Parathyroid adenoma (tissue), 2 donors: ENCODE measurements around the gene USP48.

Experiments used
- H2AFZ ChIP-seq: fragments of 300-600 bp; sonication (generic); one replicate; pipeline ENCODE4 v1.7.0; 2017; ENCODE audit warnings: antibody characterized with exemption, mild to moderate bottlenecking
- H3K27ac ChIP-seq: fragments of 300-600 bp; sonication (generic); one replicate; pipeline ENCODE4 v1.7.0; 2017
- H3K27me3 ChIP-seq: fragments of 300-600 bp; sonication (generic); one replicate; pipeline ENCODE4 v1.7.0; 2017; ENCODE audit warnings: low read length; ENCODE audit not compliant: control insufficient read depth, insufficient read depth
- H3K36me3 ChIP-seq: fragments of 300-600 bp; sonication (generic); one replicate; pipeline ENCODE4 v1.7.0; 2017; ENCODE audit warnings: low read length; ENCODE audit not compliant: control insufficient read depth, insufficient read depth
- H3K4me1 ChIP-seq: fragments of 300-600 bp; sonication (generic); one replicate; pipeline ENCODE4 v1.7.0; 2017; ENCODE audit warnings: control low read depth
- H3K4me2 ChIP-seq: fragments of 300-600 bp; sonication (generic); one replicate; pipeline ENCODE4 v1.7.0; 2017; ENCODE audit warnings: low read length
- H3K4me3 ChIP-seq: fragments of 300-600 bp; sonication (generic); one replicate; pipeline ENCODE4 v1.7.0; 2017; ENCODE audit warnings: low read depth, low read length
- H3K79me2 ChIP-seq: fragments of 300-600 bp; sonication (generic); one replicate; pipeline ENCODE4 v1.7.0; 2017; ENCODE audit warnings: control low read depth
- H3K9ac ChIP-seq: fragments of 300-600 bp; sonication (generic); one replicate; pipeline ENCODE4 v1.7.0; 2017; ENCODE audit warnings: mild to moderate bottlenecking
- H3K9me3 ChIP-seq: fragments of 300-600 bp; sonication (generic); one replicate; pipeline ENCODE4 v1.7.0; 2017; ENCODE audit warnings: low read length; ENCODE audit not compliant: control insufficient read depth
- TF ChIP-seq, protein P1 (sequence below): fragments of 300-600 bp; sonication (generic); IDR thresholded peaks from one replicate; pipeline ENCODE4 v1.7.0; 2017; ENCODE audit warnings: antibody characterized with exemption, mild to moderate bottlenecking
- donor health status: primary hyperparathyroidism.

Gene USP48

DNA sequence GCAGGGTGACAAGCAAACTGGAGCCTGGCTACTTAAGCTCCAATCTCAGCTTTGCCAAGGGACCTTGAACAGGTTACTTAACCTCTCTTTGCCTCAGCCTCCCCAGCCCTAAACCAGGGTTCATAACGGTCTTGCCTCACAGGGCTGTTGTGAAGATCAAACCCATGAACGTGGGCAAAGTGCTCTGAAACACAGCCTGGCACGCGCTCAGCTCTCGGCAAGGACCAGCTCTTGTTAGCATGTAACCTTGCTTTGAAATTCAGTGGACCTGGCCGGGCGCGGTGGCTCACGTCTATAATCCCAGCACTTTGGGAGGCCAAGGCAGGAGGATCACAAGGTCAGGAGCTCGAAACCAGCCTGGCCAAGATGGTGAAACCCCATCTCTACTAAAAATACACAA lies 138.6 kb downstream of the USP48 start:
- Histone ChIP-seq H3K4me1 (peaks cover 33% of the 10 kb centered on the region), H3K27ac (no peak overlapping the region), H3K9ac (no peak overlapping the region), H3K79me2 (no peaks in the 10 kb centered on the region), H3K27me3 (no peaks in the 10 kb centered on the region), H3K36me3 (no peaks in the 10 kb centered on the region), H3K4me2 (no peak overlapping the region), H3K9me3 (no peaks in the 10 kb centered on the region), H2AFZ (no peak overlapping the region), H3K4me3 (no peak overlapping the region)
- TF ChIP-seq, protein P1, sequence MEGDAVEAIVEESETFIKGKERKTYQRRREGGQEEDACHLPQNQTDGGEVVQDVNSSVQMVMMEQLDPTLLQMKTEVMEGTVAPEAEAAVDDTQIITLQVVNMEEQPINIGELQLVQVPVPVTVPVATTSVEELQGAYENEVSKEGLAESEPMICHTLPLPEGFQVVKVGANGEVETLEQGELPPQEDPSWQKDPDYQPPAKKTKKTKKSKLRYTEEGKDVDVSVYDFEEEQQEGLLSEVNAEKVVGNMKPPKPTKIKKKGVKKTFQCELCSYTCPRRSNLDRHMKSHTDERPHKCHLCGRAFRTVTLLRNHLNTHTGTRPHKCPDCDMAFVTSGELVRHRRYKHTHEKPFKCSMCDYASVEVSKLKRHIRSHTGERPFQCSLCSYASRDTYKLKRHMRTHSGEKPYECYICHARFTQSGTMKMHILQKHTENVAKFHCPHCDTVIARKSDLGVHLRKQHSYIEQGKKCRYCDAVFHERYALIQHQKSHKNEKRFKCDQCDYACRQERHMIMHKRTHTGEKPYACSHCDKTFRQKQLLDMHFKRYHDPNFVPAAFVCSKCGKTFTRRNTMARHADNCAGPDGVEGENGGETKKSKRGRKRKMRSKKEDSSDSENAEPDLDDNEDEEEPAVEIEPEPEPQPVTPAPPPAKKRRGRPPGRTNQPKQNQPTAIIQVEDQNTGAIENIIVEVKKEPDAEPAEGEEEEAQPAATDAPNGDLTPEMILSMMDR = no peak

DNA sequence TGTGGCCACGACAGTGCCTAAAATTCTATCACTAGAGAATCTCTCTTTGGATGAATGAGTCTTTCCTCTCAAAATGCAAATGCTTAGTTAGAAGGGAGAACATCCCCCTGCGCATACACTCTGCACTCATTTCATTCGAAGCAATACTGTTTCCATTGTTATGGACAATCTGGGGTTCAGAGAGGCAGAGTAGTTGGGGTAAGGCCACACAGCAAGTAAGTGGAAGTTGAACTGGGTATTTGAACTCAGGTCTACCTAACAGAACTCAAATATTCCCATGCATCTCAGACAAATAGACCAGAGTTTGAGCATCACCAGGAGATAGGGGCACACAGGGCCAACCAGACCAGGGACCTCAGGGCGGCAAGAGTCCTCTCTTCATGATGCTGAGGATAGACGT lies 139.3 kb downstream of the USP48 start:
- no peaks in the 10 kb centered on the region for H3K9me3 ChIP-seq
- no peak overlapping the region for H3K4me2 ChIP-seq
- H3K27ac ChIP-seq = no peak overlapping the region

DNA sequence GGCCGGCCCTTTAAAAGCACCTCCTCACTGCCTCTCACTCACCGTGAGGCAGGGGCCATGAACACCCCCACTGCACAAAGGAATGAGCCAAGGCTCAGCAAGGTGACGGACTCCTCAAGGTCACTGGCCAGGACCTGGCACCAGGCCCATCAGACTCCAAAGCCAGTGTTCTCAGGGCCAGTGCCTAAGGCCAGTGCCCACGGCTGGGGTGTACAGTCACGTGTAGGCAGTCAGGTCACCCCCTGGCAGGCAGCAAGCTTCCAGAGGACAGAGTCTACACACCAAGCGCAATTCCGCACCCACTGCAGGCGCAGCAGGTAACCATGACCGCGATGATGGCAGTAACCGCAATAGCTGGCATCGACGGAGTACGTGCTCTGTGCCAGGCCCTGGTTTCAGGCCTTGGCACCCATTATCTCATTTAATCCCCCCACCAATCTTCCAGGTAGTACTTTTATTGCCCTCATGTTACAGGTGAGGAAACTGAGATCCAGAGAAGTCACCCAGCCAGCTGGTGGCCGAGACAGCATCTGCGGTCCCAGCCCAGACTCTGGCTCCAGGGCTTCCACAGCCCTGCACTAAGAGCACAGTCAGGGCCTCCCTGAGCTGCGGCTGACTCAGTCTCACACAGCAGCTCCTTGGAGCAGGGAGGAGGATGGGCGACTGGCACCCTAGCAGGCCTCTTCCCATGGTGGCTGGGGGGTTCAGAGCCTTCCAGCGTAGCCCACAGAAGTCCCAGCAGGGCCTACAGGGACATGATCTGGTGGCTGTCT lies 140.8 kb downstream of the USP48 start:
- Histone ChIP-seq H3K4me2 (peak overlapping the region; percentile 63), H3K27me3 (no peaks in the 10 kb centered on the region), H3K9me3 (no peaks in the 10 kb centered on the region), H3K36me3 (no peaks in the 10 kb centered on the region), H3K9ac (no peak overlapping the region), H3K4me1 (peaks cover 36% of the 10 kb centered on the region), H2AFZ (no peak overlapping the region), H3K79me2 (no peaks in the 10 kb centered on the region), H3K4me3 (no peak overlapping the region), H3K27ac (peak overlapping the region; percentile 98)
- TF ChIP-seq, protein P1 = no peak

More for the DNA sequence above, 139.3 kb downstream of the USP48 start:
- H3K4me1 ChIP-seq = peaks cover 36% of the 10 kb centered on the region
- no peaks in the 10 kb centered on the region for H3K27me3 ChIP-seq
- H2AFZ ChIP-seq = no peak overlapping the region
- no peaks in the 10 kb centered on the region for H3K36me3 ChIP-seq
- TF ChIP-seq, protein P1 = no peak
- H3K9ac ChIP-seq = no peak overlapping the region
- H3K79me2 ChIP-seq = no peaks in the 10 kb centered on the region
- no peak overlapping the region for H3K4me3 ChIP-seq

DNA sequence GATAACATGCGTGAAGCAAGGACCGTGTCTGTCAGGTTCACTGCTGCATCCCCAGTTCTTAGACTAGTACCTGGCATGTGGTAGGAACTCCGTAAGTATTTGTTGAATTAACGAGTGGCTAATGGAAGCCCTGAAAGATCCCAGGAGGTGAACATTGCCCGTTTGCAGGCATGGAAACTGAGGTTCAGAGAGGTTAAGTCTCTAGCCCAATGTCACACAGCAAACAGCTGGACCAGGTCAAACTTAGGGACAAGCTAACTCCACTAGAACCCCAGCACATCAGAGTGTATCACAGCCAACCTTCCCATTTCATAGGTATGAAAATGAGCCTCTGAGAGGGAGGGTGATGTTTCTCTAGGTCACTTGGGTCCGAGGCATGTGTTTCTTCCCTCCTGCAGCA lies 141.4 kb downstream of the USP48 start:
- Histone ChIP-seq H3K79me2 (no peaks in the 10 kb centered on the region), H2AFZ (no peak overlapping the region), H3K9ac (no peak overlapping the region), H3K27ac (peak overlapping the region; percentile 98), H3K4me3 (no peak overlapping the region), H3K9me3 (no peaks in the 10 kb centered on the region), H3K4me2 (peak overlapping the region; percentile 63), H3K27me3 (no peaks in the 10 kb centered on the region), H3K4me1 (peaks cover 36% of the 10 kb centered on the region), H3K36me3 (no peaks in the 10 kb centered on the region)
- TF ChIP-seq, protein P1 = no peak

DNA sequence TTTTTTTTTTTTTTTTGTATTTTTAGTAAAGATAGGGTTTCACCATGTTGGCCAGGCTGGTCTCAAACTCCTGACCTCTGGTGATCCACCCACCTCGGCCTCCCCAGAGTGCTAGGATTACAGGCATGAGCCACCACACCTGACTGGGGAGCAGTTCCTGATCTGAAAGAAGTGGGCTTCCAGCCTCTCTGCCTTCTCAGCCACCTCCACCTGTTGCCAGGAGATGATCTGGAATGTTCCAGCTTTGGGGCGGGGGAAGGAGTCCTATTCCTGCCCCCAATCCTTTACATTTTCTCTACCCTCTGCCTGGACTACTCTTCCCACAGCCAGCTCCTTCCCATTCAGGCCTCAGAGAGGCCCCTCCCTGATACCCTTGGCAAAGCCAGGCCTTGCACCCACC lies 141.9 kb downstream of the USP48 start:
- TF ChIP-seq, protein P1 = no peak
- Histone ChIP-seq H3K9me3 (no peaks in the 10 kb centered on the region), H3K27me3 (no peaks in the 10 kb centered on the region), H3K79me2 (no peaks in the 10 kb centered on the region), H3K36me3 (no peaks in the 10 kb centered on the region), H3K4me3 (no peak overlapping the region), H3K9ac (no peak overlapping the region), H3K4me2 (no peak overlapping the region), H3K4me1 (peaks cover 40% of the 10 kb centered on the region), H2AFZ (no peak overlapping the region), H3K27ac (peak overlapping the region; percentile 98)
